Uterus (tissue), 2 donors: ENCODE data around the gene RFX3.

Experiments used
- CTCF ChIP-seq, 4 experiments: fragments of 200-600 bp in 2 of 4; fragments of 450-650 bp in 2 of 4; sonication (generic) in 2 of 4; IDR thresholded peaks; one replicate each; pipeline ENCODE4 v1.5.1; 2016 to 2019; ENCODE audit warnings: antibody characterized with exemption in 4 of 4, mild to moderate bottlenecking in 2 of 4, moderate library complexity in 1 of 4
- POLR2A ChIP-seq, 2 donors: fragments of 450-650 bp; IDR thresholded peaks; one replicate each; pipeline ENCODE4 v1.6.1; 2016; ENCODE audit warnings: antibody characterized with exemption in 2 of 2, mild to moderate bottlenecking in 1 of 2, moderate library complexity in 1 of 2

GRCh38 chr9:3410461-3410860 is 115.3 kb downstream of the RFX3 start:
- TF ChIP-seq CTCF (IDR thresholded peaks at IDR 0.05) (no peak), POLR2A (IDR thresholded peaks at IDR 0.05) (no peak)
